HepG2 (cell line): ENCODE results near the gene LDAH. TPM values are rescaled to one million over a fixed set of nuclear protein-coding genes. Genes with fewer than 3 reads are reported as not detected.

Experiments used
- CEBPG ChIP-seq: IDR thresholded peaks from 2 replicates; pipeline ENCODE4 v1.6.1; 2016
- CERS6 ChIP-seq: sonication (generic); formaldehyde crosslinking; IDR thresholded peaks from 2 replicates; pipeline ENCODE4 v1.5.0; 2020; ENCODE audit warnings: missing genetic modification reagents
- GLMP ChIP-seq: sonication (generic); formaldehyde crosslinking; IDR thresholded peaks from 2 replicates; pipeline ENCODE4 v1.9.0; 2021; ENCODE audit warnings: missing genetic modification reagents, mild to moderate bottlenecking, borderline replicate concordance
- IRF9 ChIP-seq: sonication (generic); formaldehyde crosslinking; IDR thresholded peaks from 2 replicates; pipeline ENCODE4 v1.8.0; 2022; ENCODE audit warnings: missing genetic modification reagents, mild to moderate bottlenecking, borderline replicate concordance
- ISL2 ChIP-seq: sonication (generic); formaldehyde crosslinking; IDR thresholded peaks from 2 replicates; pipeline ENCODE4 v1.5.0; 2020; ENCODE audit warnings: missing genetic modification reagents
- REL ChIP-seq: sonication (generic); formaldehyde crosslinking; conservative IDR thresholded peaks from 2 replicates; pipeline ENCODE4 v1.8.0; 2022; ENCODE audit warnings: mild to moderate bottlenecking, missing genetic modification reagents, moderate library complexity
- ZBTB46 ChIP-seq: sonication (generic); formaldehyde crosslinking; IDR thresholded peaks from 2 replicates; pipeline ENCODE4 v1.4.0; 2020; ENCODE audit warnings: mild to moderate bottlenecking, missing genetic modification reagents, borderline replicate concordance
- ZFP36L1 ChIP-seq: sonication (generic); formaldehyde crosslinking; IDR thresholded peaks from 2 replicates; pipeline ENCODE4 v1.8.0; 2022; ENCODE audit warnings: mild to moderate bottlenecking, missing genetic modification reagents, moderate library complexity
- ZFYVE20 ChIP-seq: sonication (generic); formaldehyde crosslinking; IDR thresholded peaks from 2 replicates; pipeline ENCODE4 v1.8.0; 2023; ENCODE audit warnings: low read depth, mild to moderate bottlenecking, moderate library complexity, missing genetic modification reagents, borderline replicate concordance
- ZNF414 ChIP-seq: sonication (generic); formaldehyde crosslinking; IDR thresholded peaks from 2 replicates; pipeline ENCODE4 v1.5.0; 2020; ENCODE audit warnings: missing genetic modification reagents
- ZNF574 ChIP-seq: sonication (generic); formaldehyde crosslinking; IDR thresholded peaks from 2 replicates; pipeline ENCODE4 v1.4.0; 2020; ENCODE audit warnings: missing genetic modification reagents
- ZNF674 ChIP-seq: sonication (generic); formaldehyde crosslinking; IDR thresholded peaks from 2 replicates; pipeline ENCODE4 v1.5.0; 2020; ENCODE audit warnings: low read depth, mild to moderate bottlenecking, missing genetic modification reagents
- ZNF749 ChIP-seq: sonication (generic); formaldehyde crosslinking; IDR thresholded peaks from 2 replicates; pipeline ENCODE4 v1.8.0; 2022; ENCODE audit warnings: mild to moderate bottlenecking, missing genetic modification reagents, moderate library complexity, borderline replicate concordance
- ZSCAN31 ChIP-seq: sonication (generic); formaldehyde crosslinking; IDR thresholded peaks from 2 replicates; pipeline ENCODE4 v1.5.0; 2020; ENCODE audit warnings: low read depth, mild to moderate bottlenecking, missing genetic modification reagents
- polyA plus RNA-seq, 8 experiments: library from polyadenylated mRNA; depleted of rRNA in 3 of 8; stranded (reverse) in 7 of 8; unstranded in 1 of 8; fragments of >200 nt; fragmentation: Illumina TruSeq in 4 of 8; extraction: Trizol in 4 of 8; gene quantifications; 2 replicates each; pipeline versions ENCODE4 v1.2.1 to v1.2.3, GENCODE V29; 2011 to 2016; ENCODE audit warnings: low read depth in 4 of 8, missing spikeins in 1 of 8, mixed read lengths in 1 of 8; ENCODE audit not compliant: insufficient read depth in 1 of 8
- total RNA-seq, 5 experiments: library from RNA; depleted of rRNA; stranded (reverse); fragments of >200 nt; fragmentation: Illumina TruSeq; extraction: Trizol; gene quantifications; 2 replicates each; pipeline ENCODE4 v1.2.3, GENCODE V29; 2016; ENCODE audit warnings: low read depth in 1 of 5

The LDAH gene
- total and polyA plus RNA-seq, 2 of the 13 experiments (the other 11 are each of a cell fraction or from before 2014, with no cell fraction given) = 28.8 to 46.2 TPM

GRCh38 chr2:20664431-20665242 lies 158.3 kb downstream of the LDAH start (continued):
- TF ChIP-seq ZNF574 (CRISPR knock-in tag) = peak; percentile 13; the same call in 1 of the 2 replicates
- 0 out of 2 replicates have a peak, but pooled peaks have one; percentile 65 for TF ChIP-seq ZNF674 (CRISPR knock-in tag)
- TF ChIP-seq ZFP36L1 (CRISPR knock-in tag) = no peak
- TF ChIP-seq GLMP (CRISPR knock-in tag) = no peak
- TF ChIP-seq ZFYVE20 (CRISPR knock-in tag) = no peak
- TF ChIP-seq CERS6 (CRISPR knock-in tag) = no peak
- peak; percentile 29; the same call in 1 of the 2 replicates for TF ChIP-seq ZSCAN31 (CRISPR knock-in tag)
- no peak for TF ChIP-seq REL (CRISPR knock-in tag)
- peak; percentile 92 for TF ChIP-seq CEBPG (CRISPR knock-in tag)
- TF ChIP-seq ZBTB46 (CRISPR knock-in tag) = no peak
- no peak for TF ChIP-seq ZNF414
- no peak for TF ChIP-seq IRF9 (CRISPR knock-in tag)
- TF ChIP-seq ZNF749 (CRISPR knock-in tag) = no peak
- TF ChIP-seq ISL2 (CRISPR knock-in tag) = no peak
